HCT116 (cell line): Measurements from ENCODE around the gene CPEB1. TPM values are rescaled to one million over a fixed set of nuclear protein-coding genes. Genes with fewer than 3 reads are reported as not detected.

Experiments
- ATAC-seq: fragments of 200-7000 bp; cut with Tn5 transposase; 2 replicates; pipeline ENCODE4 v1.9.1; 2020; ENCODE audit warnings: mild to moderate bottlenecking, moderate library complexity
- BruUV-seq: library from RNA; stranded (reverse); fragments of 400-500 nt; replicated peaks from 2 replicates; lab custom pipeline; 2021; lab: Mats Ljungman, UMichigan
- CTCF ChIA-PET: fragments of 300-600 bp; sonication (Branson Sonifier 250); formaldehyde crosslinking; loops from one replicate; lab custom pipeline; 2021; ENCODE audit warnings: antibody characterized with exemption; lab: Charles Lee
- POLR2A ChIA-PET: fragments of 300-600, 350-600 bp; sonication (Branson Sonifier 250); formaldehyde crosslinking; loops from one replicate; lab custom pipeline; 2021; ENCODE audit warnings: antibody characterized with exemption; lab: Charles Lee
- RAD21 ChIA-PET, 2 experiments: fragments of 300-600 bp; sonication (Branson Sonifier 250); formaldehyde crosslinking; loops; one replicate each; lab custom pipeline; 2023; ENCODE audit warnings: low total read pairs in 2 of 2; ENCODE audit not compliant: uncharacterized antibody in 2 of 2, unreplicated experiment in 2 of 2, low non-redundant PET in 1 of 2; lab: Charles Lee
- DNase-seq: peaks from one replicate; pipeline ENCODE4 v3.0.0-alpha.2; 2010; ENCODE audit warnings: low read depth, low spot score
- H2AFZ ChIP-seq: fragments of 200-600 bp; shearing (Covaris generic), sonication (generic); 2 replicates; pipeline ENCODE4 v1.6.1; 2017; ENCODE audit warnings: low read depth, mixed run types, mixed read lengths, antibody characterized with exemption, low read length; ENCODE audit not compliant: poor library complexity, severe bottlenecking
- H3K27ac ChIP-seq: 2 replicates; pipeline ENCODE4 v1.5.1; 2012; ENCODE audit warnings: low read depth, low read length
- H3K27me3 ChIP-seq: fragments of 200-600 bp; sonication (generic); 2 replicates; pipeline ENCODE4 v1.6.1; 2016; ENCODE audit warnings: mixed run types, low read length, mixed read lengths; ENCODE audit not compliant: insufficient read depth
- H3K36me3 ChIP-seq, 2 experiments: fragments of 200-500 bp in 1 of 2; fragments of 200-600 bp in 1 of 2; sonication (Bioruptor generic) in 1 of 2; sonication (generic) in 1 of 2; 2 replicates each; pipeline versions ENCODE4 v1.5.1 to v1.6.1; 2014 to 2016; ENCODE audit warnings: low read length in 2 of 2, inconsistent platforms in 1 of 2, mixed read lengths in 1 of 2, mixed run types in 1 of 2; ENCODE audit not compliant: insufficient read depth in 2 of 2, control insufficient read depth in 1 of 2
- H3K4me1 ChIP-seq, 2 experiments: fragments of 200-600 bp in 1 of 2; sonication (generic) in 1 of 2; 2 replicates each; pipeline versions ENCODE4 v1.5.1 to v1.6.1; 2012 to 2017; ENCODE audit warnings: low read length in 2 of 2, inconsistent platforms in 1 of 2, mild to moderate bottlenecking in 1 of 2, mixed read lengths in 1 of 2, mixed run types in 1 of 2, moderate library complexity in 1 of 2; ENCODE audit not compliant: insufficient read depth in 2 of 2, control insufficient read depth in 1 of 2
- H3K4me2 ChIP-seq: fragments of 200-600 bp; sonication (generic); 2 replicates; pipeline ENCODE4 v1.6.1; 2017; ENCODE audit warnings: mixed run types, low read length, mixed read lengths
- H3K4me3 ChIP-seq, 2 experiments: fragments of 200-600 bp in 1 of 2; sonication (generic) in 1 of 2; replicated peaks in 1 of 2; 2 replicates each; pipeline ENCODE4 v1.5.1; 2011 to 2016; ENCODE audit warnings: low read length in 2 of 2, control low read depth in 1 of 2, low read depth in 1 of 2, mild to moderate bottlenecking in 1 of 2, mixed read lengths in 1 of 2, mixed run types in 1 of 2
- H3K79me2 ChIP-seq: fragments of 200-600 bp; sonication (generic); 2 replicates; pipeline ENCODE4 v1.6.1; 2017; ENCODE audit warnings: mild to moderate bottlenecking, mixed run types, low read length, moderate library complexity, mixed read lengths; ENCODE audit not compliant: insufficient read depth
- H3K9ac ChIP-seq: fragments of 200-600 bp; sonication (generic); 2 replicates; pipeline ENCODE4 v1.6.1; 2016; ENCODE audit warnings: low read length, mixed read lengths
- H3K9me2 ChIP-seq: fragments of 200-600 bp; sonication (generic), shearing (Covaris generic); 2 replicates; pipeline ENCODE4 v1.6.1; 2017; ENCODE audit warnings: mixed run types, mild to moderate bottlenecking, moderate library complexity; ENCODE audit not compliant: insufficient read depth
- H3K9me3 ChIP-seq, 2 experiments: fragments of 200-500 bp in 1 of 2; fragments of 200-600 bp in 1 of 2; sonication (Bioruptor generic) in 1 of 2; sonication (generic) in 1 of 2; 2 replicates each; pipeline ENCODE4 v1.6.1; 2014 to 2017; ENCODE audit warnings: low read length in 2 of 2, mixed read lengths in 2 of 2, inconsistent platforms in 1 of 2, low read depth in 1 of 2, mild to moderate bottlenecking in 1 of 2, mixed run types in 1 of 2, moderate library complexity in 1 of 2; ENCODE audit not compliant: control insufficient read depth in 1 of 2, insufficient read depth in 1 of 2
- H4K20me1 ChIP-seq: fragments of 200-600 bp; sonication (generic), shearing (Covaris generic); 2 replicates; pipeline ENCODE4 v1.6.1; 2017; ENCODE audit warnings: mixed run types, mild to moderate bottlenecking, moderate library complexity; ENCODE audit not compliant: insufficient read depth
- ATF3 ChIP-seq: IDR thresholded peaks from 2 replicates; pipeline ENCODE4 v1.6.1; 2012
- CBX3 ChIP-seq: IDR thresholded peaks from 2 replicates; pipeline ENCODE4 v1.6.1; 2012; ENCODE audit warnings: low read depth
- CEBPB ChIP-seq: IDR thresholded peaks from 2 replicates; pipeline ENCODE4 v1.6.1; 2012; ENCODE audit warnings: low read depth
- CTCF ChIP-seq, 3 experiments: fragments of 200-600 bp in 1 of 3; sonication (generic) in 1 of 3; IDR thresholded peaks in 2 of 3; conservative IDR thresholded peaks in 1 of 3; 2 replicates each; pipeline ENCODE4 v1.5.1; 2012 to 2017; ENCODE audit warnings: low read depth in 2 of 3, low read length in 2 of 3, antibody characterized with exemption in 1 of 3, borderline replicate concordance in 1 of 3, control low read depth in 1 of 3, mild to moderate bottlenecking in 1 of 3, mixed read lengths in 1 of 3, mixed run types in 1 of 3, moderate library complexity in 1 of 3; ENCODE audit not compliant: insufficient read depth in 1 of 3
- EGR1 ChIP-seq: IDR thresholded peaks from 2 replicates; pipeline ENCODE4 v1.6.1; 2012; ENCODE audit warnings: low read depth
- ELF1 ChIP-seq: IDR thresholded peaks from 2 replicates; pipeline ENCODE4 v1.6.1; 2012; ENCODE audit warnings: low read depth, borderline replicate concordance
- EZH2 ChIP-seq: fragments of 200-600 bp; sonication (generic); IDR thresholded peaks from 2 replicates; pipeline ENCODE4 v1.6.1; 2017; ENCODE audit warnings: antibody characterized with exemption, mixed run types
- JUND ChIP-seq: IDR thresholded peaks from 2 replicates; pipeline ENCODE4 v1.6.1; 2012
- MAX ChIP-seq: IDR thresholded peaks from 2 replicates; pipeline ENCODE4 v1.6.1; 2012
- POLR2A ChIP-seq: IDR thresholded peaks from 2 replicates; pipeline ENCODE4 v1.7.0; 2011; ENCODE audit warnings: borderline replicate concordance; ENCODE audit not compliant: insufficient read depth, insufficient read length; ENCODE audit errors: extremely low read depth
- POLR2AphosphoS5 ChIP-seq: IDR thresholded peaks from 2 replicates; pipeline ENCODE4 v1.6.1; 2011; ENCODE audit warnings: mild to moderate bottlenecking, low read depth, low read length, moderate library complexity
- RAD21 ChIP-seq: IDR thresholded peaks from 2 replicates; pipeline ENCODE4 v1.6.1; 2012; ENCODE audit warnings: low read depth, mild to moderate bottlenecking
- SIN3A ChIP-seq: IDR thresholded peaks from 2 replicates; pipeline ENCODE4 v1.6.1; 2012; ENCODE audit warnings: low read depth
- SRF ChIP-seq: IDR thresholded peaks from 2 replicates; pipeline ENCODE4 v1.6.1; 2012; ENCODE audit warnings: low read depth
- TCF7L2 ChIP-seq: IDR thresholded peaks from 2 replicates; pipeline ENCODE4 v1.7.0; 2011; ENCODE audit warnings: borderline replicate concordance, inconsistent platforms; ENCODE audit not compliant: insufficient read depth, insufficient read length; ENCODE audit errors: extremely low read depth
- ZFX ChIP-seq: fragments of 450-650 bp; IDR thresholded peaks from 2 replicates; pipeline ENCODE4 v1.6.1; 2017
- ZNF274 ChIP-seq: fragments of 200-500 bp; sonication (Bioruptor generic); IDR thresholded peaks from 2 replicates; pipeline ENCODE4 v1.6.1; 2014; ENCODE audit warnings: mild to moderate bottlenecking, low read depth, low read length, inconsistent platforms
- intact Hi-C: fragments of 100-400 bp; cut with micrococcal nuclease; formaldehyde crosslinking; loops from 2 replicates; pipeline ENCODE4 v1.10.0; 2022
- total RNA-seq: library from RNA; stranded (reverse); gene quantifications from one replicate; pipeline ENCODE4 v1.2.1, GENCODE V29; 2021; ENCODE audit not compliant: unreplicated experiment

CPEB1 gene
- total RNA-seq, 1 experiment from 2014 or later = not detected

- POLR2A ChIA-PET = no interaction called here
- Histone ChIP-seq H3K9me3 (no peaks in the 10 kb centered on the region), H3K9ac (no peak overlapping the region), H3K27ac (no peak overlapping the region), H3K4me3 (no peak overlapping the region), H3K36me3 (no peaks in the 10 kb centered on the region), H3K9me2 (no peaks in the 10 kb centered on the region), H3K79me2 (no peaks in the 10 kb centered on the region), H3K4me1 (no peaks in the 10 kb centered on the region), H3K27me3 (peaks cover 7% of the 10 kb centered on the region; the same call in 1 of the 2 replicates), H3K4me2 (no peak overlapping the region), H4K20me1 (no peaks in the 10 kb centered on the region), H2AFZ (no peak overlapping the region)
- CTCF ChIA-PET = no interaction called here
- ATAC-seq (no peak), DNase-seq (no peak)
- RAD21 ChIA-PET = no interaction called here
- no TSS peak for BruUV-seq
- no peak for TF ChIP-seq CBX3
- TF ChIP-seq EZH2 = no peak
- no peak for TF ChIP-seq CTCF (IDR thresholded peaks at IDR 0.05 in 2 of 3, conservative IDR thresholded peaks at IDR 0.05 in 1 of 3; ENCODE audit: borderline replicate concordance in 1 of 3, insufficient read depth in 1 of 3, low read depth in 2 of 3, low read length in 2 of 3)
- TF ChIP-seq RAD21 = no peak
- TF ChIP-seq POLR2AphosphoS5 = no peak
- TF ChIP-seq ATF3 = no peak
- no peak for TF ChIP-seq POLR2A
- TF ChIP-seq SRF = no peak
- TF ChIP-seq JUND = no peak
- intact Hi-C loops = no loop called here
These were observed 27.7 kb upstream of the CPEB1 start for GRCh38 chr15:82674873-82675272.

- CTCF ChIA-PET = no interaction called here
- intact Hi-C loops = no loop called here
- POLR2A ChIA-PET = no interaction called here
- TF ChIP-seq POLR2AphosphoS5 = no peak
- TF ChIP-seq EGR1 = no peak
- no peak for TF ChIP-seq CBX3
- TF ChIP-seq ELF1 = no peak
- TF ChIP-seq ZNF274 = no peak
- TF ChIP-seq TCF7L2 = no peak
- no peak for TF ChIP-seq CTCF (IDR thresholded peaks at IDR 0.05 in 2 of 3, conservative IDR thresholded peaks at IDR 0.05 in 1 of 3; ENCODE audit: borderline replicate concordance in 1 of 3, insufficient read depth in 1 of 3, low read depth in 2 of 3, low read length in 2 of 3)
- no peak for TF ChIP-seq MAX
- no peak for TF ChIP-seq CEBPB
- no peak for TF ChIP-seq SIN3A
- TF ChIP-seq ZFX = no peak
These were observed 23.5 kb upstream of the CPEB1 start for GRCh38 chr15:82670699-82671098.

More at GRCh38 chr15:82670699-82671098, 23.5 kb upstream of the CPEB1 start:
- Histone ChIP-seq H3K4me2 (no peak overlapping the region), H3K4me1 (no peaks in the 10 kb centered on the region), H3K9ac (no peak overlapping the region), H2AFZ (no peak overlapping the region), H3K79me2 (no peaks in the 10 kb centered on the region), H3K36me3 (no peaks in the 10 kb centered on the region), H3K27ac (no peak overlapping the region), H3K9me2 (no peaks in the 10 kb centered on the region), H3K4me3 (no peak overlapping the region), H3K27me3 (no peaks in the 10 kb centered on the region), H3K9me3 (no peaks in the 10 kb centered on the region), H4K20me1 (no peaks in the 10 kb centered on the region)
- RAD21 ChIA-PET = no interaction called here
- DNase-seq = no peak
- no TSS peak for BruUV-seq
- ATAC-seq = no peak
